ENCODE results near the gene DDR1.

Gene DDR1

DNA sequence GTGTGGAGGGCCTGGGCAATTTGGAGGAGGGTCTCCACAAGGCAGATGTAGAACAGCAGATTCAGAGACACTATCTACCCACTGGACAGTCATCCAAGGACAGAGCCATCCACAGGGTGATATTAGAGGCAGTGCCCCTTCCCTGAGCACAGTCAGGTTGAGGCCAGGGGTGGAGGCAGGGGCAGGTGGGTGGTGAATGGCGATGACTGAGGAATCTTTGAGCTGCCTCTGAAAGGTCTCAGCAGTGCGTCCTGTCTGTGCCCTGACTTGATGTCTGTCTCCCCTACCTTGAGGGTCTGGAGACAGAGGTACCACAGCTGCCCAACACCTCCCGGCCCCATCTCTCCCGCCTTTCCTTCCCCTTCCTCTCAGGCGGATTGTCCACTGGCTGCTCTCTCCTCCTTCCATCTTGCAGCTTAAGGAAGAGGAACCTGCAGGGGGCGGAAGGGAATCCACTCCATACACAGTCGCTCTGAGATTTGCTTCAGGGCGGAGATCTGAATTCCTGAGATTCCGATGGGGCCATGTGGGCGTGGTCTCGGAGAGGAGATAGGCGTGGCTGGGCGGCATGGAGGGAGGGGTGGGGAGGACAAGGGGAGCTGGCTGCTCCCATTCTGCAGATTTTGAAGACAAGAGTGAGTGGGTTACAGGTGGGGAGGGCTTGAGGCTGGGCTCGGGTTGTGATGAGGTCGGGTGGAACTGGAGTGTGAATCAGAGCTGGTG, 58.2 kb downstream of the DDR1 start:
- no peak for DNase-seq (ENCODE audit: extremely low read depth in 1 of 2, low read depth in 1 of 2)

GRCh38 chr6:30944051-30944450, 59.7 kb downstream of the DDR1 start:
- no peak for DNase-seq (ENCODE audit: extremely low read depth in 1 of 2, low read depth in 1 of 2)

DNA sequence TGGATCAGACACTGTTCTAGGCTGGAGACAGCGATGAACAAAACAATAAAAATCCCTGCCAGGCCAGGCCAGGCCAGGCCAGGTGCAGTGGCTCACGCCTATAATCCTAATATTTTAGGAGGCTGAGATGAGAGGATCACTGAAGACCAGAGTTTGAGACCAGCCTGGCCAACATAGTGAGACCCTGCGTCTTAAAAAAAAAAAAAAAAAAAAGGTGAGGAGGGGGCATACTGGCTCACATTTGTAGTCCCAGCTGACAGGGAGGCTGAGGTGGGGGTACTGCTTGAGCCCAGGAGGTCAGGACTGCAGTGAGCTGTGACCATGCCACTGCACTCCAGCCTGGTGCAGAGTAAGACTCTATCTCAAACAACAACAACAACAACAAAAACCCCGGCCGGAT, 61.0 kb downstream of the DDR1 start:
- DNase-seq (ENCODE audit: extremely low read depth in 1 of 2, low read depth in 1 of 2), result no peak

DNA sequence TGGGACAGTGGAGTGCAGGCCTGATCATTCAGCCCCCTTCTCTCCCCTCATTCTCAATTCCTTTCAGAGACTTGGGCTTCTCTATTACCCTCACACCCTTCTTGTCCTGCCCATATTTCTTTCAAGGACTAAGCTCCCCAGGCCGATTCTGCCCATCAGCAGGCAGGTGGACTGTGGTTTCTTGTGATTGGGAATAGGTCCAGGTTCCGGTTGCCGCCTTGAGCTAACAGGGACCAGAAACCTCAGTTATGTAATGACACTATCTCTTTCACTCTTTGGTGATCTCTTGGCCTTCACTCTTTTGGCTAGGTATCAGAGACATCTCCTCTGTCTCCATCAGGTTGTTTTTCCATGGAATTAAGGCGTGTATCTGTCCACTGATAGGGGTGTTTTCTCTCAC, 62.9 kb downstream of the DDR1 start:
- no peak for DNase-seq (ENCODE audit: extremely low read depth in 1 of 2, low read depth in 1 of 2)

DNA sequence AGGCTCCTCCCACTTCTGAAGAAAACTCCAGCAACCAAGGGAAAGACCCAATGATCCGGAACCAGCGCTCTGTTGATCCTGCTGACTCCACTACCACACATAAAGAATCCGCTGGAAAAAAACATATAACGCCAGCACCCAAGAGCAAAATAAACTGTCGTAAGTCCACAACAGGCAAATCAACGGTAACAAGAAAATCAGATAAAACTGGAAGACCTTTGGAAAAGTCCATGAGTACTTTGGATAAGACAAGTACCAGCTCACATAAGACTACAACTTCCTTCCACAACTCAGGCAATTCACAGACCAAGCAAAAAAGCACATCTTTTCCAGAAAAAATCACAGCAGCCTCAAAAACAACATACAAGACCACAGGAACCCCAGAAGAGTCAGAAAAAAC, 64.5 kb downstream of the DDR1 start:
- DNase-seq (ENCODE audit: extremely low read depth in 1 of 2, low read depth in 1 of 2), result no peak

Data from stimulated activated CD8-positive, alpha-beta memory T cell treated with anti-CD3 and anti-CD28 coated beads, Interleukin-7, amount 100 ng/mL, for 48 hours (primary cell).